Adipocyte (in vitro differentiated cells): Measurements from ENCODE around the gene DHRSX.
"Not testable (repeated sequence)": the region's sequence is repeated elsewhere in the genome, so short reads cannot be mapped to it uniquely, and the experiment has no call there.

Source experiments
- DNase-seq: peaks from one replicate; pipeline ENCODE4 v3.0.0-alpha.2; 2015; ENCODE audit warnings: low read depth
- H3K27me3 ChIP-seq: replicated peaks from 2 replicates; pipeline ENCODE4 v1.7.0; 2013; ENCODE audit warnings: mild to moderate bottlenecking, low read length, moderate library complexity; ENCODE audit not compliant: control insufficient read depth, insufficient read depth
- H3K36me3 ChIP-seq: 2 replicates; pipeline ENCODE4 v1.7.0; 2013; ENCODE audit warnings: low read length, mild to moderate bottlenecking, moderate library complexity; ENCODE audit not compliant: control insufficient read depth, insufficient read depth, severe bottlenecking
- H3K4me1 ChIP-seq: 2 replicates; pipeline ENCODE4 v1.7.0; 2013; ENCODE audit warnings: mild to moderate bottlenecking, low read length, moderate library complexity; ENCODE audit not compliant: control insufficient read depth, insufficient read depth
- H3K4me3 ChIP-seq: 2 replicates; pipeline ENCODE4 v1.7.0; 2013; ENCODE audit warnings: mild to moderate bottlenecking, low read length, moderate library complexity
- H3K9ac ChIP-seq: 2 replicates; pipeline ENCODE4 v1.7.0; 2013; ENCODE audit warnings: mild to moderate bottlenecking, low read length, moderate library complexity
- H3K9me3 ChIP-seq: 2 replicates; pipeline ENCODE4 v1.7.0; 2013; ENCODE audit warnings: mild to moderate bottlenecking, low read length, moderate library complexity; ENCODE audit not compliant: control insufficient read depth

The DHRSX gene

DNA sequence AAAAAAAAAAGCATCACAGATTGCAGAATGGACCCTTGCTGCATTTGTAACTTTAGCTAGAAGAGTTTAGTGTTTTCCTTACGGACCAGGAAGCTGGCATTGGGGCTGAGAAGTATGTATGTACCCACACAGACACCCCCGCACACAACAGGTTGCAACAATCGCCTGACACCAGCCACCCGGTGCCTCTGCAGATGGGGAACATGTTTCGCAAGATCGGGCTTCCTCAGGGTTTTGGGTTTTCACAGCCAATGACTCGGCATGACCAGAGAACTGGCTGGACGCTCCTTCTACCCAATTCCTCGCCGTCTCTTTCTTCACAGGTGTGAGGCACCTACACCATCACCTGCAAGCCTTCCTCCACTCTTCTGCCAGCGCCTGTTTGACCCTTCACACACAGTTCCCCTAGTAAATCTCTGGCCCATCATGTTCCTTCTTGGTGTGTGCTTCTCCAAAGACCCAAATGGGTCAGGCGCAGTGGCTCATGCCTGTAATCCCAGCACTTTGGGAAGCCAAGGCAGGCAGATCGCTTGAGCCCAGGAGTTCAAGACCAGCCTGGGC is 70.4 kb downstream of the DHRSX start:
- no peak overlapping the region for H3K9ac ChIP-seq
- no peak overlapping the region for H3K4me3 ChIP-seq
- no peak for DNase-seq
- peaks cover 4% of the 10 kb centered on the region for H3K4me1 ChIP-seq
- H3K36me3 ChIP-seq = peaks cover 2% of the 10 kb centered on the region
- no peaks in the 10 kb centered on the region for H3K27me3 ChIP-seq
- H3K9me3 ChIP-seq = no peaks in the 10 kb centered on the region

DNA sequence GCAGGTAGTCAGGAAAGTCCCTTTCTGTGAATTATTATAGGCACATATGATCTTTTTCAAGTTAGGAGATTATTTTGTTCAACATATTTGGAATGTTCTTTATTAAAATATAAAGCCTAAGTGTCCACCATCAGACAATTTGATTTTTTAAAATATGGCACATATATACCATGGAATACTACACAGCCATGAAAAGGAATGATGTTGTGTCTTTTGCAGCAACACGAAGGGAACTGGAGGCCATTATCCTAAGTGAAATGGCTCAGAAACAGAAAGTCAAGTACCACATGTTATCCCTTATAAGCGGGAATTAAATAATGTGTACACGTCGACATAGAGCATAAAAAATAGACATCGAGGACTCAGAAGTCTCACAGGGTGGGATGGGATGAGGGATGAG is 73.0 kb downstream of the DHRSX start:
- H3K27me3 ChIP-seq = no peaks in the 10 kb centered on the region
- no peaks in the 10 kb centered on the region for H3K9me3 ChIP-seq
- peaks cover 11% of the 10 kb centered on the region for H3K4me1 ChIP-seq
- no peak overlapping the region for H3K9ac ChIP-seq
- no peak for DNase-seq
- no peak overlapping the region for H3K4me3 ChIP-seq
- H3K36me3 ChIP-seq = peaks cover 9% of the 10 kb centered on the region

DNA sequence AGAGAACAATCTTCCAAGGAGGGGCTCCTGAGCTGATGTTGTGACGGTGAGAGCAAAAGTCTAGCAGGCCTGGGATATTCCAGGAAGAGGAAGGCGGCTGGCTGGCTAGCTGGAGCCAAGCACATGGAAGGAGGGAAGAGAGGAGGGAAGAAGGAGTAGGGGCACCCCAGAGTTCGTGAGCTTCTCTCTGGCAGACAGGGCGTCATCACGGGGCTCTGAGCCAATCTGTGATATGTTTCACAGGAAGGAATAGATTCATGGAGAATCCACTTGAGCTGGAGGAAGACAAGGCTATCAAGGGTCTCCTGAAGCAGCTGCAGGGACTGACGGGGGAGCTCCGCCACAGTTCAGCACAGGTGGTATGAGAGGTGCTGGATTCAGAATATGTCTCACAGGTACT is 73.6 kb downstream of the DHRSX start:
- Histone ChIP-seq H3K27me3 (no peaks in the 10 kb centered on the region), H3K4me1 (peaks cover 11% of the 10 kb centered on the region), H3K9ac (no peak overlapping the region), H3K9me3 (no peaks in the 10 kb centered on the region), H3K4me3 (no peak overlapping the region), H3K36me3 (peaks cover 9% of the 10 kb centered on the region)
- DNase-seq = no peak

DNA sequence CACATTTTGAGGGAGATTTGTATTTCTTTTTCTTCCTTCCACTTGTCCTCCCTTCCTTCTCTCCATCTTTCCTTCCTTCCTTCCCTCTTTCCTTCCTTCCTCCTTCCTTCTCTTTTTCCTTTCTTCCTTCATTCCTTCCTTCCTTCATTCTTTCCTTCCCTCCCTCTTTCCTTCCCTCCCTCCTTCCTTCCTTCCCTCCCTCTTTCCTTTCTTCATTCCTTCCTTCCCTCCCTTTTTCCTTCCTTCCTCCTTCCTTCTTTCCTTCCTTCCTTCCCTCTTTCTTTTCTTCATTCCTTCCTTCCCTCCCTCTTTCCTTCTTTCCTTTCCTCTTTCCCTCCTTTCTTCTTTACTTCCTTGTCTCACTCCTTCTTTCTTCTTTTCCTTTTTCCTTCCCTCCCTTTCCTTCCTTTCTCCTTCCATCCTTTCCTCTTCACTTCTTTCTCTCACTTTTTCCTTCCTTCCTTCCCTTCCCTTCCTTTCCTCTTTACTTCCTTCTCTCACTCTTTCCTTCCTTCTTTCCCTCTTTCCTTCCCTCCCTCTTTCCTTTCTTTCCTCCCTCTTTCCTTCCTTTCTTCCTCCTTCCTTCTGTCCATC is 74.4 kb downstream of the DHRSX start:
- Histone ChIP-seq H3K4me3 (no peak overlapping the region), H3K9ac (no peak overlapping the region), H3K27me3 (no peaks in the 10 kb centered on the region), H3K9me3 (no peaks in the 10 kb centered on the region), H3K4me1 (peaks cover 11% of the 10 kb centered on the region), H3K36me3 (peaks cover 12% of the 10 kb centered on the region)
- DNase-seq = no peak

DNA sequence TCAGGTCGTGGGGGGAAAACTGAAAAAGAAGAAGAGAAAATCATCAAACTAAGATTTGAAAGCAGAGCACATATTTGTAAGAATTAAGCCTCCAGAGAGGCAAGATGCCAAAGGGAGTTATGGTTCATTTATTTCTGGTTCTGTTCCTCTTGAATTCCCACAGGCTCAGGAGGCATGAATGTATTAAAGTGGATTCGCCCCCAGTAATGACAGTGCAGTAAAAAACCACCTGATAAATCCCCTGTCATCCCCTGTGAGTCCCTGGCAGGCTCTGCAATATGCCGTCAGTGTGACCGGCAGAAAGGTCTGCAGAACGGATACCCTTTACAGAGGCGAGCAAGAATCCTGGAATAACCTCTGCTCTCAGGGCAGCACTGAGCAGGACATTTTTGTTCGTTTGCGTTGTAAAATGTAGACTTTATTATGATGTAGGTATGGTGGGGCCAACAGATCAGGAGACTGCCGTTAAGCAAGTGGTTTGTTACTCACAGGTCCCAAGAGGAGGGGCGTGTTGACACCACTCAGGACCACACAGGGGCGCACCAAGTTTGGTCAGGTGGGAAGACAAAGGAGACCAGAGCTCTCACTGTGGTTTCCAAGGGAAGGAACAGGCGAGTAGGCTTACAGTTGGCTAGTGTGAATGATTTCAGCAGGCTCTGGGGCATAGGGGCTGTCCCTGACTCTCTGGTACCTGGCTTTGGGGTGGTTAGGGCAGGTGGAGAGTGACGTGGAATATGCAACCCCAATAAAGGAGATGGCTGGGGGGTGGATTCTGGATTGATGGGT is 75.3 kb downstream of the DHRSX start:
- no peak overlapping the region for H3K4me3 ChIP-seq
- peak; percentile 2 for DNase-seq
- H3K4me1 ChIP-seq = peaks cover 11% of the 10 kb centered on the region
- no peak overlapping the region for H3K9ac ChIP-seq
- H3K27me3 ChIP-seq = no peaks in the 10 kb centered on the region
- no peaks in the 10 kb centered on the region for H3K9me3 ChIP-seq
- peaks cover 14% of the 10 kb centered on the region for H3K36me3 ChIP-seq

DNA sequence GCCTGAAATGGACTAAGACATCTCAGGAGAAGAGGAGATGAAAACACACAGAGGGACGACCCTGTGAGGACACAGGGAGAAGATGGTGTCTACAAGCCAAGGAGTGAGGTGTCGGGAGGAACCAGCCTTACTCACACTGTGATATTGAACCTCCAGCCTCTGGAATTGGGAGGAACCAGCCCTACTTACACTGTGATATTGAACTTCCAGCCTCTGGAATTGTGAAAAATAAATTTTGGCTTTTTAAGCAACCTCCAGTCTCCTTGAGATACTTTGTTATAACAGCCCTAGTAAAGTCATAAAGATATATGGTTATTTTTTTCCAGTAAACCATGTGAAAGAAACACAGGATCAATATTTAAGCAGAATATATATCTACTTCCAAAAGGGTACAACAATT is 76.5 kb downstream of the DHRSX start:
- Histone ChIP-seq H3K9ac (no peak overlapping the region), H3K9me3 (no peaks in the 10 kb centered on the region), H3K4me3 (no peak overlapping the region), H3K4me1 (peaks cover 11% of the 10 kb centered on the region), H3K36me3 (peaks cover 14% of the 10 kb centered on the region), H3K27me3 (no peaks in the 10 kb centered on the region)
- DNase-seq = no peak

DNA sequence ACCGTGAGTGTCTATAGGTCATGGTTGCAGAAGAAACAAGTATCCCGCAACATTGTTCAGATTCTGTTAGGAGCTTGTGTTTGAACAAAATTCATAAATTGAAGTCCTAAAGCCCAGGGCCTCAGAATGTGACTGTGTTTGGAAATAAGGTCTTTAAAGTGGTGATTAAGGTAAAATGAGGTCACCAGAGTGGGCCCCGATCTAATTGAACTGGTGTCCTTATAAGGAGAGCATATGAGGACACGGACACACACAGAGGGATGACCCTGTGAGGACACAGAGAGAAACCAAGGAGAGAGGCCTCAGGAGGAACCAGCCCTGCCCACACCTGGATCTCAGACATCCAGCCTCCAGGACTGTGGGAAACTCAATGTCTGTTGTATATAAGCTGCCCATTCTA is 76.9 kb downstream of the DHRSX start:
- no peak overlapping the region for H3K4me3 ChIP-seq
- no peaks in the 10 kb centered on the region for H3K9me3 ChIP-seq

DNA sequence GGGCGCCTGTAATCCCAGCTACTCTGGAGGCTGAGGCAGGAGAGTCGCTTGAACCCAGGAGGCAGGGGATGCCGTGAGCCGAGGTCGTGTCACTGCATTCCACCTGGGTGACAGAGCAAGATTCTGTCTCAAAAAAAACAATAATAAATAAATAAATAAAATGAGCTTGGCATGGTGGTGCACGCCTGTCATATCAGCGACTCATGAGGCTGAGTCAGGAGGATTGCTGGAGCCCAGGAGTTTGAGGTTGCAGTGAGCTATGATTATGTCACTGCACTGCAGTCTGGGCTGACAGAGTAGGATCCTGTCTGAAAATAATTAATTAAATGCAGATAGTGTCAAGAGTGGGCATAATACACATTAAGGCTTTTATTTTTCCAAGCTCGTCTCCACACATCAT is 77.5 kb downstream of the DHRSX start:
- H3K36me3 ChIP-seq = peaks cover 14% of the 10 kb centered on the region
- H3K9ac ChIP-seq = no peak overlapping the region
- peaks cover 11% of the 10 kb centered on the region for H3K4me1 ChIP-seq
- DNase-seq = no peak
- no peaks in the 10 kb centered on the region for H3K27me3 ChIP-seq
- no peaks in the 10 kb centered on the region for H3K9me3 ChIP-seq
- no peak overlapping the region for H3K4me3 ChIP-seq

More for the DNA sequence above, 76.9 kb downstream of the DHRSX start:
- DNase-seq = no peak
- Histone ChIP-seq H3K4me1 (peaks cover 11% of the 10 kb centered on the region), H3K9ac (no peak overlapping the region), H3K36me3 (peaks cover 14% of the 10 kb centered on the region), H3K27me3 (no peaks in the 10 kb centered on the region)

DNA sequence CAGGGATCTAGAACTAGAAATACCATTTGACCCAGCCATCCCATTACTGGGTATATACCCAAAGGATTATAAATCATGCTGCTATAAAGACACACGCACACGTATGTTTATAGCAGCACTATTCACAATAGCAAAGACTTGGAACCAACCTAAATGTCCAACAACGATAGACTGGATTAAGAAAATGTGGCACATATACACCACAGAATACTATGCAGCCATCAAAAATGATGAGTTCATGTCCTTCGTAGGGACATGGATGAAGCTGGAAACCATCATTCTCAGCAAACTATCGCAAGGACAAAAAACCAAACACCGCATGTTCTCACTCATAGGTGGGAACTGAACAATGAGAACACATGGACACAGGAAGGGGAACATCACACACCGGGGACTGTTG is 81.4 kb downstream of the DHRSX start:
- H3K27me3 ChIP-seq, H3K9ac ChIP-seq, H3K4me1 ChIP-seq, H3K9me3 ChIP-seq, H3K4me3 ChIP-seq, DNase-seq: not testable (repeated sequence)
- peaks cover 12% of the 10 kb centered on the region for H3K36me3 ChIP-seq

DNA sequence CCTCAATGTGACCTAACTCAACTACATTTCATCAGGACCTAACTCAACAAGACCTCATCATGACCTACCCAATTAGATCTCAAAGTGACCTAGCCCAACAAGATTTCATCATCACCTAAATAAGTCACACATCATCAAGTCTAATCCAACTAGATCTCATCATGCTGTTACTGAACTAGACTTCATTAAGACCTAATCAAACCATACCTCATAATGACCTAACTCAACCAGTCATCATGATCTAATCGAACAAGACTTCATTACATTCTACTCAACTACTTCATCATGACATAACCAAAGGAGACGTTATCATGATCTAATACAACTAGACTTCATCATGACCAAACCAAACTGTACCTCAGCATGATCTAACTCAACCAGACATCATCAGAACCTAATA is 82.8 kb downstream of the DHRSX start:
- no peaks in the 10 kb centered on the region for H3K9me3 ChIP-seq
- no peak overlapping the region for H3K9ac ChIP-seq
- H3K4me1 ChIP-seq = no peaks in the 10 kb centered on the region
- H3K36me3 ChIP-seq = peaks cover 5% of the 10 kb centered on the region
- H3K4me3 ChIP-seq = no peak overlapping the region
- no peak for DNase-seq
- no peaks in the 10 kb centered on the region for H3K27me3 ChIP-seq

DNA sequence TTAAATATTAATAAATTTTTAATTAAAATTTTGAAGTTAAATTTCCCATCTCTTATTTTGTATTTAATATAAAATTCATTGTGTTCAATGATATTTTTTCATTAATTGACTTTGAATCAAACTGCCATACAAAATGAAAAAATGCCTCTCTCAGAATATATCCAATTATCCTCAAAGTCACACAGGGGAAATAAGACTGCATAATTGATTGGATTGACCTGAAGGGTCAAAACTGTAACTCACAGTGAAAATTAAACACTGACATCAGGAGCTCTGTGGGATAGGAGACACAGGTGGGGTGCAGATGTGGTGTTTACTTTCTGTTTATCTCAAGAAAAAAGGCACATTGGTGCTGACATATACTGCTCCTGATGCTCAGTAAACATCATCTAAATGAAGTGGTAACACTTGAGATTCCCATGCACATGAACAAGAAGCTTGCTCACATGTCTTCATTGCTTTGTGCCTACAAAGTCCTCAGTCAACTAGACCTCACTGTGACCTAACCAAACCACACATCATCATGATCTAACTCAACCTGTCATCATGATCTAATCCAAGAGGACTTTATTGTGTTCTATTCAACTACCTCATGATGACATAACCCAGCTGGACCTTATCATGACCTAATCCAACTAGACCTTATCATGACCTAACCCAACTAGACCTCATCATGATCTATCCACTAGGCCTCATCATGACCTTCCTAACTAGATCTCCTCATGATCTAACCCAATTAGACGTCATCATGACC is 83.7 kb downstream of the DHRSX start:
- Histone ChIP-seq H3K4me1 (no peaks in the 10 kb centered on the region), H3K27me3 (no peaks in the 10 kb centered on the region), H3K9ac (no peak overlapping the region), H3K36me3 (peaks cover 5% of the 10 kb centered on the region), H3K9me3 (no peaks in the 10 kb centered on the region), H3K4me3 (no peak overlapping the region)
- no peak for DNase-seq
